NCI-H526 (cell line): ENCODE measurements around the gene SLC25A48.

Experiments
- DNase-seq, 2 experiments: peaks; one replicate each; lab custom pipeline; 2025; lab: John Stamatoyannopoulos, UW

SLC25A48 gene

GRCh38 chr5:135881244-135881643, 46.8 kb downstream of the SLC25A48 start:
- DNase-seq = no peak

GRCh38 chr5:135881819-135882218, 47.4 kb downstream of the SLC25A48 start:
- no peak for DNase-seq

GRCh38 chr5:135883026-135883425, 48.6 kb downstream of the SLC25A48 start:
- no peak for DNase-seq

GRCh38 chr5:135883441-135883840, 49.0 kb downstream of the SLC25A48 start:
- no peak for DNase-seq

GRCh38 chr5:135885031-135885430, 50.6 kb downstream of the SLC25A48 start:
- no peak for DNase-seq

GRCh38 chr5:135886136-135886535, 51.7 kb downstream of the SLC25A48 start:
- DNase-seq = no peak

- DNase-seq = peak; percentile 38 to 75
These were observed 53.0 kb downstream of the SLC25A48 start for GRCh38 chr5:135887447-135887864.

GRCh38 chr5:135887881-135888614, 53.6 kb downstream of the SLC25A48 start:
- DNase-seq = no peak

GRCh38 chr5:135890296-135890695, 55.8 kb downstream of the SLC25A48 start:
- no peak for DNase-seq

GRCh38 chr5:135890867-135891266, 56.4 kb downstream of the SLC25A48 start:
- DNase-seq = no peak

GRCh38 chr5:135891268-135891667, 56.8 kb downstream of the SLC25A48 start:
- DNase-seq = no peak

GRCh38 chr5:135891791-135892190, 57.3 kb downstream of the SLC25A48 start:
- peak in 1 of 2 experiments; percentile 22 for DNase-seq

- DNase-seq = no peak
These were observed 59.8 kb downstream of the SLC25A48 start for GRCh38 chr5:135894276-135894675.

GRCh38 chr5:135894789-135895188, 60.3 kb downstream of the SLC25A48 start:
- DNase-seq = peak in 1 of 2 experiments; percentile 5

- DNase-seq = no peak
These were observed 61.1 kb downstream of the SLC25A48 start, which contains the start of gene IL9 for GRCh38 chr5:135895474-135896006. Gene IL9, minus strand, starts transcription at chr5:135895841. Its CDS starts 25 bp downstream, at chr5:135895816.

GRCh38 chr5:135898651-135899050, 64.2 kb downstream of the SLC25A48 start:
- no peak for DNase-seq

- DNase-seq = peak in 1 of 2 experiments; percentile 20
These were observed 65.8 kb downstream of the SLC25A48 start for GRCh38 chr5:135900276-135900675.

- no peak for DNase-seq
These were observed 67.2 kb downstream of the SLC25A48 start for GRCh38 chr5:135901633-135902032.

- no peak for DNase-seq
These were observed 70.7 kb downstream of the SLC25A48 start for GRCh38 chr5:135905144-135905543.

- no peak for DNase-seq
These were observed 79.5 kb downstream of the SLC25A48 start for GRCh38 chr5:135913713-135914626.

- DNase-seq = no peak
These were observed 81.1 kb downstream of the SLC25A48 start for GRCh38 chr5:135915466-135916001.

- no peak for DNase-seq
These were observed 82.3 kb downstream of the SLC25A48 start for GRCh38 chr5:135916638-135917263.
